NT2/D1 (cell line): Measurements from ENCODE around the gene HACD2.
A peak's percentile ranks its signal among the peaks of the same experiment; 100 is the strongest.
"Not testable (repeated sequence)": the region's sequence is repeated elsewhere in the genome, so short reads cannot be mapped to it uniquely, and the experiment has no call there.

Experiments used
- DNase-seq: peaks from one replicate; pipeline ENCODE4 v3.0.0-alpha.2; 2011; ENCODE audit warnings: low read depth, low spot score
- H3K27me3 ChIP-seq: 2 replicates; pipeline ENCODE4 v1.6.0; 2011; ENCODE audit warnings: mild to moderate bottlenecking; ENCODE audit not compliant: insufficient read length, insufficient read depth
- H3K36me3 ChIP-seq: 2 replicates; pipeline ENCODE4 v1.6.1; 2011; ENCODE audit warnings: mild to moderate bottlenecking, low read length, mixed read lengths; ENCODE audit not compliant: insufficient read depth, insufficient read length
- H3K4me1 ChIP-seq: 2 replicates; pipeline ENCODE4 v1.5.1; 2011; ENCODE audit not compliant: insufficient read depth, insufficient read length
- H3K4me3 ChIP-seq: 2 replicates; pipeline ENCODE4 v1.5.1; 2011; ENCODE audit warnings: low read depth; ENCODE audit not compliant: insufficient read length
- H3K9ac ChIP-seq: 2 replicates; pipeline ENCODE4 v1.6.0; 2011; ENCODE audit warnings: low read depth; ENCODE audit not compliant: insufficient read length
- H3K9me3 ChIP-seq: 2 replicates; pipeline ENCODE4 v1.5.1; 2011; ENCODE audit warnings: mild to moderate bottlenecking, low read length; ENCODE audit not compliant: insufficient read depth
- SUZ12 ChIP-seq: IDR thresholded peaks from 2 replicates; pipeline ENCODE4 v1.6.1; 2011; ENCODE audit not compliant: insufficient read length, insufficient read depth; ENCODE audit errors: extremely low read depth
- YY1 ChIP-seq: IDR thresholded peaks from 2 replicates; pipeline ENCODE4 v1.6.1; 2011; ENCODE audit not compliant: insufficient read length, insufficient read depth
- ZNF274 ChIP-seq: IDR thresholded peaks from 2 replicates; pipeline ENCODE4 v1.6.1; 2011; ENCODE audit warnings: mild to moderate bottlenecking, low read depth, low read length

The HACD2 gene

GRCh38 chr3:123505820-123506219, 79.0 kb downstream of the HACD2 start:
- Histone ChIP-seq H3K36me3 (peaks cover 19% of the 10 kb centered on the region), H3K9ac (no peak overlapping the region), H3K4me3 (no peak overlapping the region), H3K27me3 (no peaks in the 10 kb centered on the region), H3K9me3 (peaks cover 9% of the 10 kb centered on the region), H3K4me1 (no peaks in the 10 kb centered on the region)
- TF ChIP-seq YY1 (no peak), SUZ12 (no peak)
- no peak for DNase-seq

- H3K9ac ChIP-seq, result no peak overlapping the region
- H3K4me1 ChIP-seq, result no peaks in the 10 kb centered on the region
- H3K4me3 ChIP-seq, result no peak overlapping the region
- peaks cover 38% of the 10 kb centered on the region for H3K36me3 ChIP-seq
- TF ChIP-seq YY1 (no peak), ZNF274 (no peak), SUZ12 (no peak)
- no peaks in the 10 kb centered on the region for H3K9me3 ChIP-seq
- no peaks in the 10 kb centered on the region for H3K27me3 ChIP-seq
- DNase-seq, result peak; percentile 13
These were observed 81.7 kb downstream of the HACD2 start for GRCh38 chr3:123503203-123503602.

GRCh38 chr3:123499322-123499721, 85.5 kb downstream of the HACD2 start:
- H3K4me3 ChIP-seq, result no peak overlapping the region
- no peaks in the 10 kb centered on the region for H3K9me3 ChIP-seq
- no peaks in the 10 kb centered on the region for H3K4me1 ChIP-seq
- H3K36me3 ChIP-seq, result peaks cover 61% of the 10 kb centered on the region
- H3K9ac ChIP-seq, result no peak overlapping the region
- H3K27me3 ChIP-seq, result no peaks in the 10 kb centered on the region
- no peak for TF ChIP-seq ZNF274
- DNase-seq, result no peak

GRCh38 chr3:123498761-123499160, 86.1 kb downstream of the HACD2 start:
- DNase-seq, result no peak
- Histone ChIP-seq H3K4me1 (no peaks in the 10 kb centered on the region), H3K4me3 (no peak overlapping the region), H3K27me3 (no peaks in the 10 kb centered on the region), H3K9me3 (no peaks in the 10 kb centered on the region), H3K36me3 (peaks cover 67% of the 10 kb centered on the region), H3K9ac (no peak overlapping the region)
- no peak for TF ChIP-seq ZNF274
- TF ChIP-seq YY1, result no peak
- no peak for TF ChIP-seq SUZ12

- H3K4me3 ChIP-seq, result no peak overlapping the region
- no peaks in the 10 kb centered on the region for H3K9me3 ChIP-seq
- H3K4me1 ChIP-seq, result no peaks in the 10 kb centered on the region
- TF ChIP-seq YY1 (no peak), ZNF274 (no peak), SUZ12 (no peak)
- no peak for DNase-seq
- peaks cover 60% of the 10 kb centered on the region for H3K36me3 ChIP-seq
- H3K9ac ChIP-seq, result no peak overlapping the region
- no peaks in the 10 kb centered on the region for H3K27me3 ChIP-seq
These were observed 90.9 kb downstream of the HACD2 start for GRCh38 chr3:123493912-123494311.

DNA sequence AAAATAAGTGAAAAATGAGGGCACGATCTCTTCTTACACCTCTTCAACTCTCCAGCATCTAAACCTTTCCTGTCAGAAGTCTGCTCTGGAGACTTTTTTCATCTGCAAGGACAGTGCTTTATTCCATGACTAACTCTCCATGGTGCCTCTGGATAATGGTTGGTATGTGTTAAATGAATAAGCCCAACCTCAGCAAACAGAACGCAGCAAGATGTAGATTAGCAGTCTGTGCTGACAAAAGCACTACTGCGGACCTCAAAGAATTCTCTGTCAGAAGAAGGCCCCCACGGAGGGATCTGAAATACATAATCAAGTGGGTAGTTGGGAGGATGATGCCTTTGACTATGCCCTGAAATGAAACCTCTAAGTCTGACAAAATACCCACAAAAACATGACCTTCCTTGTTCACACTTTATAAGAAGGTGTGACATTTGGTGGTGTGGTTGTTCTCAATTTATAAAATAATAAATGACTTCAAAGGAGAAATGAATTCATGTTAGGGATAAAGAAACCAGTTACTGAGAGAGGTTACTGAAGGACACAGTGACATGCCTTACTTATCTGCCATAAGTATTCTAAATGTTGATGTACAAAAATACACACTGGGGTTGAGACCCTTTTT, 92.8 kb downstream of the HACD2 start:
- no peaks in the 10 kb centered on the region for H3K4me1 ChIP-seq
- H3K36me3 ChIP-seq, result peaks cover 41% of the 10 kb centered on the region
- DNase-seq, result no peak
- H3K9ac ChIP-seq, result no peak overlapping the region
- no peaks in the 10 kb centered on the region for H3K9me3 ChIP-seq
- TF ChIP-seq SUZ12, result no peak
- TF ChIP-seq ZNF274, result no peak
- TF ChIP-seq YY1, result no peak
- H3K27me3 ChIP-seq, result no peaks in the 10 kb centered on the region
- H3K4me3 ChIP-seq, result no peak overlapping the region

DNA sequence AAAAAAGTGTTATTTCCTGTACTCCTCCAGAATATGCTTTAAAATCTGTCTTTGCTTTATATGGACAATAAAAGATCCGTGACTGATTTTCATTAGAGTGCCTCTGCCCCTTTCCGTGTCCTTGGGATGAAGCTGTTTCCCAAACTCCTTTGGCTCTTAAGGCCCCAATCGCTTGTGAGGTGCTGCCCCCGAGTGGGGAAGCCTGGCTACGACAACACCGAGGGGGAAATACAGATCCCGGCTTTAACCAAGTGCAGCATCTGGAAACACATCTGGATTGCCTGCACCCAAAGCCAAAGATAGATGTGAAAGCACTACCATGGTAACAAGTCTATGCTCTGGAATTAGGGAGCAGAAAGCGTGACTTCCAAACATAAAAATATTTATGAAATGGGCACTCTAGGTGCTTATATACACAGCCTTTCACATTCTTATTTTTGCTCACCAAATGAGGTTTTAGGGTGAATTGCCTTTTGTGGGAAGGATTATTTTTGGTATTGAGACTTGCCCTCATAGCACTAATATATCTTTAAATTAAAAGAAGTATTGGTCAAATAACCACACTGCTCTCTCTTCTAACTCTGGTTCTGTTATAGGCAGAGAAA, 95.4 kb downstream of the HACD2 start:
- H3K4me3 ChIP-seq, result no peak overlapping the region
- TF ChIP-seq YY1 (no peak), ZNF274 (no peak), SUZ12 (no peak)
- no peaks in the 10 kb centered on the region for H3K27me3 ChIP-seq
- H3K36me3 ChIP-seq, result peaks cover 20% of the 10 kb centered on the region
- H3K9ac ChIP-seq, result no peak overlapping the region
- peak; percentile 60 for DNase-seq
- H3K9me3 ChIP-seq, result no peaks in the 10 kb centered on the region
- H3K4me1 ChIP-seq, result no peaks in the 10 kb centered on the region

GRCh38 chr3:123488645-123489347, 96.1 kb downstream of the HACD2 start:
- no peak for TF ChIP-seq SUZ12
- TF ChIP-seq ZNF274, result no peak
- no peak for TF ChIP-seq YY1
- H3K9me3 ChIP-seq, result no peaks in the 10 kb centered on the region
- H3K36me3 ChIP-seq, result peaks cover 13% of the 10 kb centered on the region
- H3K4me1 ChIP-seq, result no peaks in the 10 kb centered on the region
- H3K27me3 ChIP-seq, result no peaks in the 10 kb centered on the region
- DNase-seq, result no peak
- no peak overlapping the region for H3K4me3 ChIP-seq
- no peak overlapping the region for H3K9ac ChIP-seq

GRCh38 chr3:123487063-123487462, 97.8 kb downstream of the HACD2 start:
- not testable (repeated sequence) for H3K4me3 ChIP-seq, H3K9ac ChIP-seq, H3K36me3 ChIP-seq, H3K4me1 ChIP-seq, DNase-seq, H3K9me3 ChIP-seq, H3K27me3 ChIP-seq
